ENCODE results near the gene ZNF710.
A peak's percentile ranks its signal among the peaks of the same experiment; 100 is the strongest.

The ZNF710 gene

DNA sequence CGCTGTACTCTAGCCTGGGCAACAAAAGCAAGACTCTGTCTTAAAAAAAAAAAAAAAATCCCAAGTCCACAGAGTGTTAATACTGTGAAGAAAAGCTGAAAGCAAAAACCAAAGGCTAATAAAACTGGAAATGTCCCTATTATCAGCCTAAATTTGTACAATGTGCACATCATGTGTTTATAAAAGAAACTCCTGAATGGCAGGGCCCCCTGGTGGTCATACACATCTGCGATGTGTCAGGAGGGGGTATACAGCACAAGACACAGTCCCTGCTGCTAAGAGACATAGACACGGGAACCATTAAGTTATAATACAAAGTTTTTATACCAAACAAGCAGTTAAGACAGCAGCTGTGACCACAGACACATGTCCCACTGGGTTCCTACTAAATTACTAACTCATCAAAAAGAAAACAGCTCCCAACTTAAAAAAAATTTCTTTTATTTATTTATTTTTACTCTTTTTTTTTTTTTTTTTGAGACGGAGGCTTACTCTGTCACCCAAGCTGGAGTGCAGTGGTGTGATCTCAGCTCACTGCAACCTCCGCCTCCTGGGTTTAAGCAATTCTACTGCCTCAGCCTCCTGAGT is 70.2 kb downstream of the ZNF710 start:
- Histone ChIP-seq H3F3A (ENCODE audit: control insufficient read depth, insufficient read depth) (no peaks in the 10 kb centered on the region), H3K36me3 (ENCODE audit: control insufficient read depth, low read length) (peaks cover 38% of the 10 kb centered on the region), H3K27ac (ENCODE audit: low read depth, low read length) (no peak overlapping the region), H3K9me2 (replicated peaks; ENCODE audit: control insufficient read depth, low read length) (no peaks in the 10 kb centered on the region), H3K27me3 (ENCODE audit: control insufficient read depth, low read length) (no peaks in the 10 kb centered on the region), H4K20me1 (ENCODE audit: control insufficient read depth, insufficient read depth, low read depth, low read length) (no peaks in the 10 kb centered on the region), H3K9me3 (ENCODE audit: control insufficient read depth, insufficient read depth, low read length) (no peaks in the 10 kb centered on the region), H3K4me3 (ENCODE audit: low read length) (no peak overlapping the region), H3K4me2 (ENCODE audit: low read length) (peak overlapping the region; percentile 26; the same call in 1 of the 2 replicates), H3K79me2 (ENCODE audit: control insufficient read depth, low read length) (peaks cover 8% of the 10 kb centered on the region; the same call in 1 of the 2 replicates), H3K4me1 (ENCODE audit: control insufficient read depth, low read length) (peaks cover 19% of the 10 kb centered on the region)
- TF ChIP-seq EZH2phosphoT487 (IDR thresholded peaks at IDR 0.05; ENCODE audit: borderline replicate concordance, low read length): no peak
- TF ChIP-seq, protein P1, sequence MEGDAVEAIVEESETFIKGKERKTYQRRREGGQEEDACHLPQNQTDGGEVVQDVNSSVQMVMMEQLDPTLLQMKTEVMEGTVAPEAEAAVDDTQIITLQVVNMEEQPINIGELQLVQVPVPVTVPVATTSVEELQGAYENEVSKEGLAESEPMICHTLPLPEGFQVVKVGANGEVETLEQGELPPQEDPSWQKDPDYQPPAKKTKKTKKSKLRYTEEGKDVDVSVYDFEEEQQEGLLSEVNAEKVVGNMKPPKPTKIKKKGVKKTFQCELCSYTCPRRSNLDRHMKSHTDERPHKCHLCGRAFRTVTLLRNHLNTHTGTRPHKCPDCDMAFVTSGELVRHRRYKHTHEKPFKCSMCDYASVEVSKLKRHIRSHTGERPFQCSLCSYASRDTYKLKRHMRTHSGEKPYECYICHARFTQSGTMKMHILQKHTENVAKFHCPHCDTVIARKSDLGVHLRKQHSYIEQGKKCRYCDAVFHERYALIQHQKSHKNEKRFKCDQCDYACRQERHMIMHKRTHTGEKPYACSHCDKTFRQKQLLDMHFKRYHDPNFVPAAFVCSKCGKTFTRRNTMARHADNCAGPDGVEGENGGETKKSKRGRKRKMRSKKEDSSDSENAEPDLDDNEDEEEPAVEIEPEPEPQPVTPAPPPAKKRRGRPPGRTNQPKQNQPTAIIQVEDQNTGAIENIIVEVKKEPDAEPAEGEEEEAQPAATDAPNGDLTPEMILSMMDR (IDR thresholded peaks at IDR 0.05; ENCODE audit: low read depth, low read length, poor library complexity, severe bottlenecking): peak; percentile 88

DNA sequence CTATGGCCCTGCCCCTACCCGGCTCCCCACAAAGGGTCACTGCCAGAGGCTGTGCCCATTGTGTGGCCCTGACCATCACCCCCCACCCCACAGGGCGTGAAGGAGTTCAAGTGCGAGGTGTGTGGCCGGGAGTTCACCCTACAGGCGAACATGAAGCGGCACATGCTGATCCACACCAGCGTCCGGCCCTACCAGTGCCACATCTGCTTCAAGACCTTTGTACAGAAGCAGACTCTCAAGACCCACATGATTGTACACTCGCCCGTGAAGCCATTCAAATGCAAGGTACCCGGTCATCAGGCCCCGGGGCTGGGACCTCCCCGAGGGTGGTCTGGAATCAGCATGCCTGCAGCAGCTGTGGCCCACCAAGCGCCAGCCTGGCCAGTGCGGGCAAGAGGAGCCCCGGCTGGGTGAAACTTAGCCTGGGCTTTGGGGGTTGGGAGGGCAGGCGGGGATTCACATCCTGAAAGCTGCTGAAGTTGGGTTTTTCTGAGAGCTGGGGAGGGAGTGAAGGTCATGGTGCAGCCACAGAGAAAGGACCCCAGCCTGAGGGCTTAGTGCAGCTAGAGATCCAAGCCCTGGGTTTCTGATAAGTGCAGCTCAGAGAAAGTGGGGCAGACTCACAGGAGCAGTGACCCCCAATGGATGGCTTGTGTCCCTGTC is 72.0 kb downstream of the ZNF710 start:
- no peaks in the 10 kb centered on the region for H4K20me1 ChIP-seq (ENCODE audit: control insufficient read depth, insufficient read depth, low read depth, low read length)
- peaks cover 37% of the 10 kb centered on the region for H3K36me3 ChIP-seq (ENCODE audit: control insufficient read depth, low read length)
- peaks cover 8% of the 10 kb centered on the region; the same call in 1 of the 2 replicates for H3K79me2 ChIP-seq (ENCODE audit: control insufficient read depth, low read length)
- peaks cover 19% of the 10 kb centered on the region for H3K4me1 ChIP-seq (ENCODE audit: control insufficient read depth, low read length)
- H3K9me3 ChIP-seq (ENCODE audit: control insufficient read depth, insufficient read depth, low read length): no peaks in the 10 kb centered on the region
- no peaks in the 10 kb centered on the region for H3K9me2 ChIP-seq (replicated peaks; ENCODE audit: control insufficient read depth, low read length)
- no peak overlapping the region for H3K4me2 ChIP-seq (ENCODE audit: low read length)
- H3K27ac ChIP-seq (ENCODE audit: low read depth, low read length): no peak overlapping the region
- H3K4me3 ChIP-seq (ENCODE audit: low read length): no peak overlapping the region
- no peaks in the 10 kb centered on the region for H3F3A ChIP-seq (ENCODE audit: control insufficient read depth, insufficient read depth)
- no peaks in the 10 kb centered on the region for H3K27me3 ChIP-seq (ENCODE audit: control insufficient read depth, low read length)
- TF ChIP-seq EZH2phosphoT487 (IDR thresholded peaks at IDR 0.05; ENCODE audit: borderline replicate concordance, low read length): no peak
- TF ChIP-seq, protein P1 (IDR thresholded peaks at IDR 0.05; ENCODE audit: low read depth, low read length, poor library complexity, severe bottlenecking): no peak

DNA sequence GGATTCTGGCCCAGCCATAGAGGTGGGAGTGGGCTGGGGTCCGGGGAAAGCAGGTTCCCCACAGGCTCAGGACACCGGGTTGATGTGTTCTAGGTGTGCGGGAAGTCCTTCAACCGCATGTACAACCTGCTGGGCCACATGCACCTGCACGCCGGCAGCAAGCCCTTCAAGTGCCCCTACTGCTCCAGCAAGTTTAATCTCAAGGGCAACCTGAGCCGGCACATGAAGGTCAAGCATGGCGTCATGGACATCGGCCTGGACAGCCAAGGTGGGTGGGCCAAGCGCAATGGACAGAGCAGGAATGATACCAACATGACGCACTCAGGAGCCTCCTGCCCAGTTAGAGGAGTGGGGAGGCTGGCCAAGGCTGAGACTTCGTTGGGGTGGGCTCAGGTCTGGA is 72.9 kb downstream of the ZNF710 start:
- Histone ChIP-seq H4K20me1 (ENCODE audit: control insufficient read depth, insufficient read depth, low read depth, low read length) (no peaks in the 10 kb centered on the region), H3K36me3 (ENCODE audit: control insufficient read depth, low read length) (peaks cover 39% of the 10 kb centered on the region), H3K79me2 (ENCODE audit: control insufficient read depth, low read length) (peaks cover 8% of the 10 kb centered on the region; the same call in 1 of the 2 replicates), H3K27ac (ENCODE audit: low read depth, low read length) (no peak overlapping the region), H3K27me3 (ENCODE audit: control insufficient read depth, low read length) (no peaks in the 10 kb centered on the region), H3K9me2 (replicated peaks; ENCODE audit: control insufficient read depth, low read length) (no peaks in the 10 kb centered on the region), H3K9me3 (ENCODE audit: control insufficient read depth, insufficient read depth, low read length) (no peaks in the 10 kb centered on the region), H3K4me3 (ENCODE audit: low read length) (no peak overlapping the region), H3K4me1 (ENCODE audit: control insufficient read depth, low read length) (peaks cover 19% of the 10 kb centered on the region), H3F3A (ENCODE audit: control insufficient read depth, insufficient read depth) (peaks cover 2% of the 10 kb centered on the region; the same call in 1 of the 2 replicates), H3K4me2 (ENCODE audit: low read length) (no peak overlapping the region)
- TF ChIP-seq EZH2phosphoT487 (IDR thresholded peaks at IDR 0.05; ENCODE audit: borderline replicate concordance, low read length): no peak
- TF ChIP-seq, protein P1 (IDR thresholded peaks at IDR 0.05; ENCODE audit: low read depth, low read length, poor library complexity, severe bottlenecking): no peak
